Fibroblast of skin of left quadriceps (primary cell): ENCODE data around the gene TLCD3B.
A peak's percentile ranks its signal among the peaks of the same experiment; 100 is the strongest.
"Not testable (repeated sequence)": the region's sequence is repeated elsewhere in the genome, so short reads cannot be mapped to it uniquely, and the experiment has no call there.

Source experiments
- DNase-seq, 2 experiments: peaks; one replicate each; pipeline ENCODE4 v3.0.0-alpha.2; 2013; ENCODE audit warnings: low read depth in 2 of 2

TLCD3B gene

DNA sequence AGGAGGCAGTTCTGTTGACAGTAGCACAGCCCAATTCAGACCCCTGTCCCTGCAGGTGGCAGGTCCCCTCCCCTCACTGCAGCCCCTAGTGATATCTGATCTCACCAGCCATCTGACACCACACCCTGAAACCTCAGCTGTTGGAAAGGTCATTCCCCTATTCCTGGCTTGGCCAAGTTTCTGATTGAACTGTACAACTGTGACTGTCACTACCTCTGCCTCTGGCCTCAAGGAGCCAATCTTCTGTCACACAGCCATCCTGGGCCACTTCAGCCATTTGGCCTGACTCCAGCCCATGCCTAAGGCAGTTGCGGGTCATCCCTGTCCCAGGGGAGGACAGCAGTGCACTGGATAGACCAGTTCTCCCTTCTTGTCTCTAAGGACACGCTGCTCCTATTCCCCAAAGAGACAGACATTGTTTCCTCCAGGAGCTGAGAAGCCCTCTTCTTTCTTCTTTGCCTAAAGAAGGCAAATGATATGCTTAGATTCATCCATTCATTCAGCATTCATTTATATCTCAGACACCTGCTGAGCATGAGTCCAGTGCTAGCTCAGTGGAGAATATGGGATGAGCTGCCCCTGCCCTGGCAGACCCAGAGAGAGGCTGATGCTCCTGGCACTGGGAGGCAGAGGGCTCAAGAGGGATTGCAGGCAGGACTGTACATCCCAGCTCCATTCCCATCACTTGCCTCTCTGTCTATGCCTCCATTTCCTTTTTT lies 29.9 kb upstream of the TLCD3B start:
- no peak for DNase-seq

DNA sequence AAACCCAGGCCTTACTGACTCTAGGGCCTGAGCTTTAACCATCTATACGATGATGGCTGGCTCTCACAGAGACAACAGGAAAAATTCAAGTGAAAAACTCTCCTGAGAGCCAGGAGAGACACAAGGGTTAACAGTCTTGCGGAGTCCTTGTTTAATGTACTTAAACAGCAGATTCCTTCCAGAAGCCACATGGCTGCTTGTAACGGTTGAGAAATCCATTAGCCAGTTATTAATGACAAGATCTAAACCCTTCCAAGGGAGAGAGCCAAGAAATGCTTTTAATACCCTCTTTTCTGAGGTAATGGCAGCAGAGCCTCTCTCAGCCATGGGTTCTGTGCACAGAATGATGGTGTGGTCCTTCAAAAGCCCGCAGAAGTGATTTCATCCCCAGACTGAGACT lies 29.3 kb upstream of the TLCD3B start:
- no peak for DNase-seq

DNA sequence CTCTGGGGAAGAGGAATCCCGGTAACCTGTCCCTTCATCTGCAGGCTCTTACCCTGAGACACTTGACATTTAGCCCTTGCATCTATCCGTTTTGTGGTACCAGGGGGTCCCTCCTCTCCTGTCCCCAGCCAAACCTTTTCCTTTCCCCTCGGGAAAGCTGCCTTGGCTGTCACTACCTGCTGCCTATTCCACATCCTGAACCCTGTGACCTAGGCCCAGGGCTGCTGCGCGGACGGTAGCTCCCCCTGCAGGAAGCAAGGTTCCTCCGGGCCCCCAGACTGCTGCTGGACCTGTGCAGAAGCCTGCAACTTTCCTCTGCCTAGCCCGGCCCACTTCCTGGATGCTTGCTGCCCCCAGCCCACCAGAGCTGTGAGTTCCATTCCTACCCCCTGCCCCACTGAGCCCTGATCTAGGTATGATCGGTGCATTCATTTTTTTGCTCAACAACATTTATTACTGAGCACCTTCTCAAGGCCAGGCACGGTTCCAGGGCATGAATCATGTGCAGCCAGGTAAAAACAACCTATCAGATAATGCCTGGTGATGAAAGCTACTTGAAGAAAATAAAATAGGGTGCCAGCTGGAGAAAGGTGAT lies 24.0 kb upstream of the TLCD3B start:
- DNase-seq: no peak

DNA sequence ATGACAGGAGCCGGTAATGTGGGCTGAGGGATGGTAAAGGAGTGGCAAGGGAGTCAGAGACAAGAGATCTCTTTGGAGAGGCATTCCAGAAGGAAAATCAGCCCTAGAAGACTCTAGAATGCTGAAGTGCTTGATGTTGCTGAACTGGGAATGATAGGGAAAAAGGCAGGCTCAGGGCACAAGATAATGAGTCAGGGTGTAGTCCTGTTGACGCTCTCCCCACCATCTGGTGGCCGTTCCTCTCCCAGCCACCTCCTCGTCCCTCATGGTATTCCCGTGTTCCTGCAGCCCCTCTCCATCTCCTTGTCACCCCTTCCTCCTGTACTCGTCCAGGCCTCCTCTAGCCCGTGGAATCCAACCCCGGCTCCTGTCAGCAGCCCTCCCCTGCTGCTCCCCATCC lies 23.4 kb upstream of the TLCD3B start:
- DNase-seq: no peak

DNA sequence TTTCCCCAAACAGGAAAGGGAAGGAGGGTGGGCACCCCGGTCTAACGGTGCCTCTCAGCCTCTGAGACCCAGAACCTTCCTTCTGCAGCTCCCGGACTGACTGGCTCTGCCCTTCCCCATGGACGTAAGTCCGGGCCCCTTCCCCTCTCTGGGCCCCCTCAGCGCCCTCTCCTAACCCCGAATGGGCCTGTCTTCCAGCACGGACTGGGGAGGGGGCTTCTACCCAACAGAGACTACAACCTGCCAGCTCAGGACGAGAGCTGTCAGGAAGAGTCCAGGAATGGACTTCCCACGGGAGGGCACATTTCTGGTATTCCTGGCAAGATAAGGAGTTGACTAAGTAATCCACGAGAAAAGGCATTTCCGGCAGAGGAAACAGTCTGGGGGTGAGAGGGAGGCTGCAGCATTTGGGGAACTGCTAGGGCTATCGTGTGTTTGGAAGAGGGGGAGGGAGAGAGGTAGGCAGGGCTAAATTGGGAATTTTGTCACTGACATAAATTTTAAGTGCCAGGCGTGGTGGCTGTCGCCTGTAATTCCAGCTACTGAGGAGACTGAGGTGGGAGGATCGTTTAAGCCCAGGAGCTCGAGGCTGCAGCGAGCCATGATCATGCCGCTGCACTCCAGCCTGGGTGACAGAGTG lies 22.4 kb upstream of the TLCD3B start:
- peak in 1 of 2 experiments; percentile 20 for DNase-seq

DNA sequence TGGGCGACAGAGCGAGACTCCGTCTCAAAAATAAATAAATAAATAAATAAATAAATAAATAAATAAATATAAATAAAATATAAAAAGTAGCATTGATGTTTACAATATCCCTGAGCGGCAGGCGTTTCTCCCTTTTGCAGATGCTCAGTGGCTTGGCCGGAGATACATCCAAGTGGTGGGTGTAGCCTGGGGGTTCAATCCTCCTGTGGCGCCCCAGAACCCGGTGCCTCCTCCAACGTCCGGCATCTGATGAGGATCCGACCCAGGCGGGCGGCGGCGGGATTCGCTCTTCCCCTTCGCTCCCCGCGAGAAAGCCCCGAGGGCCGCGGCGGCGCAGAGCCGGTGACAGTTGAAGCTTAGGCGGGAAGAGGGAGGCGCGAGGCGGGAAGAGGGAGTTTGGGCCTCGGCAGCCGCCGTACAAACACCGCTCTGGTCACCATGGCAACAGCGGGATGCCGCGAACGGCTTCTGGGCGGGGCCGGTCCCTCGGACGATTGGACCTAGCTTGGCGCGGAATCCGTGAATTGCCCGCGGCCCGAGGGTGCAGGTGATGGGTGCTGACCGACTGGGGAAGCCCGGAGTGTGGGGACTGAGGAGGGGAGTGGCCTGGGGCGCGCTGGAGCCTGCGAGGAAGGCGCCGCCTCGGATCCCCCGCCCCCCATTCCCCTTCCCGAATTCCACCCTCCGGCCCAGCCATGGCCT lies 21.8 kb upstream of the TLCD3B start:
- peak; percentile 72 to 75 for DNase-seq

DNA sequence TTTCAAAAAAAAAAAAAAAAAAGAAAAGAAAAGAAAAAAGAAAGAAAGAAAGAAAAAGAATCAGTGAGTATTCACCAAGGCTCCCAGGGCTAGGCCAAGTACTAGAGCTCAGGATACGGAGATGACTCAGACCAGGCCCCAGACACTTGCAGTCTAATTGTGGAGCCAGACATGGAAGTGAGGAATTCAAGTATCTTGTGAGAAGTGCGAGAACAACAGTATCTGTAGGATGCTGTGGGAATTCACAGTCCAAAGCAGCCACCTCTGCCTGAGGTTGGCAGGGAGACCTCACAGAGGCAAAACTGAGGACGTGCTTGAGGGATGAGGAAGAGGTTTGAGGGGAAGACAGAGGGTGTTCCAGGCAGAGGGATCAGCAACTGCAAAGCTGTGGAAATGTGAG lies 20.4 kb upstream of the TLCD3B start:
- peak; percentile 22 to 25 for DNase-seq

DNA sequence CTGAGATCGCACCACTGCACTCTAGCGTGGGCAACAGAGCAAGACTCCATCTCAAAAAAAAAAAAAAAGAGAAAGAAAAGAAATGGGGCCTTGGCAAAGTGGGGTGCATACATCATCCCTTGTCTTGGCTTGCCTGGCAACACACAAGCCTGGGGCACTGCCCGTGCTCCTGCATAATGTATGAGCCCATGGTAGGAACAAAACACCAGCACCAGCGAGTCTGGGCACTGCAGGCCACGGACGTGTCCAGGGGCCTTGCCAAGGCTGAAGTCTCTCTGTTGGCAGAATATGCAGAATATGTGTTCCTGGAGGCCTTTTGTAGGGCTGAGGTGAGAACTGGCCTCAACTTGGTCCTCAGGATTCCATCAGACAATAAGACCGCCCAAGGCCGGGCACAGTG lies 18.8 kb upstream of the TLCD3B start:
- DNase-seq: no peak

DNA sequence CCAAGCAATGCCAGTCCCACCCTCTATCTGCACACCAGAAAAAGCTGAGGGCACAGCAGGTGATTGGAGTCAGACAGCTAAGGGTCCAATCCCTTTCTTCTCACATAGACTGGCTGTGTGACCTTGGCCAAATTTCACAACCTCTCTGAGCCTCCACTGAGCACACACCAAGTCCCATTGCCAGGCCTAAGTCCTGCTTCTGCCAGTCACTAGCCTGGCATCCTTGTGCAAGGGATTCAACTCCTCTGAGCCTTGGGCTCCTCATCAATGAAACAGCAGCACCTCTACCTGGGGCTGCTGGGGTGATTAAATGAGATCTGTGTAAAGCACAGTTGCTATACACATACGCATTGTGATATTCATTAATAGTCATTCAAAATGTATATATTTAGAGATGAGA lies 15.5 kb upstream of the TLCD3B start:
- DNase-seq: no peak

DNA sequence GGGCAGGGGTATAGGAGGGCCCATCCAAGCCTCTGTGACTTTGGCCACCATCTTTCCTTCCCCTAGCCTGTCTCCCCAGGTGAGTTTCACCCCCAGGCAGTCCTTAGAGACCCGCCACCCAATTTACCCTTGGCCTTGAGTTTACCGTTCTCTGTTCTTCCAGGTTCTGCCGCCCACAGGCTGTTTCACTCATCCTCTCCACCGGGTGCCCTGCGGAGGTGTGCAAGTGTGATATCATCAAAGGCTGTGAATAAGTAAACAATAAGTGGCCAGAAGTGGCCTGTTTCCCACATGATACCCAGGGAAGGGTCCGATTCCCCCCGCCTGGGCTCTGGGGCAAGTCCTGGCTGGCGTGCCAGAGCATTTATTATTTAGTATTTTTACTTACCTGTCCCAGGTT lies 15.1 kb upstream of the TLCD3B start:
- DNase-seq: no peak

DNA sequence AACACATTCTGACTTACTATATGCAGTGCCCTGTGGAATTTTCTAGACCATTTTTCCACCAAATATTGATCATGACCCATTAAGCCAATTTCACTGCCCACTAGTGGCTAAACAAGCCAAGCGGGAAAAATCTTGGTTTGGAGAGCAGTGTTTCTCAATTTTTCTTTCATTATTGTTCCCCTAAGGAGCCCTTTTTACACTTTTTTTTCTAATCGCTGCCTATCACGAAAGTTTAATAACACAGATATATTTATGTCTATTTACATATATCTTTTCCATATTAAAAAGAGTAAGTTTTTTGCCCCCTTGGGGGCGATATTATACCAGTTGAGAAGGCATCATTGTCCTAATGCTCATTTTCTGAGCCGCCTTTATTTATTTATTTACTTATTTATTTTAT lies 10.8 kb upstream of the TLCD3B start:
- peak in 1 of 2 experiments; percentile 25 for DNase-seq

DNA sequence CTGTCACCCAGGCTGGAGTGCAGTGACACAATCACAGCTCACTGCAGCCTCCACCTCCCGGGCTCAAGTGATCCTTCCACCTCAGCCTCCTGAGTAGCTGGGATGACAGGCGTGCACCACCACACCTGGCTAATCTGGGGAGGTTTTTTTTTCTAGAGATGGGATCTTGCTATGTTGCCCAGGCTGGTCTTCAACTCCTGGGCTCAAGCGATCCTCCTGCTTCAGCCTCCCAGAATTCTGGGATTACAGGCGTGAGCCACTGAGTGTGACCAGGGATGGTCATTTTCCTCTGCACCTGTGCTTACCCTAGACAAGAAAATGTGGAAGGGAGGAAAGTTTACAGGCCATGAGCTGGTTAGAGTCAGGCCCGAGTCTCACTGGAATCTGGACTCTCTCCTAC lies 9.6 kb upstream of the TLCD3B start:
- DNase-seq: not testable (repeated sequence)

DNA sequence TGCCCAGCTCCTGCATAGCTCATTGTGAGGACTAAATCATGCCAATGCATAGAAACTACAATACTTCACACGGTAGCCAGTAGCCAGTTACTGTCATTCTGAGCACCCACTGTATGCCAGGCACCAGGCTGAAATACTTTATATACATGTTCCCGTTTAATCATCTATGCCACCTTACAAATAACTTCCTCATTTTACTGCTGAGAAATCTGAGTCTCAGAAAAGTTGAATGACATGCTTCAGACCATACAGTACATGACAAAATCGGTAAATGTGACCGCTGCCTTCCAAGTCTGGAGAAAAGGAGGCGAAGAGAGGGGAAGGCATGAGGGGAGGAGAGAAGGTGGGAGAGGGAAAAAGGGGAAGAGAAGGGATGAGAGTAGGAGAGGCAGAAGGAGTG lies 9.2 kb upstream of the TLCD3B start:
- no peak for DNase-seq

DNA sequence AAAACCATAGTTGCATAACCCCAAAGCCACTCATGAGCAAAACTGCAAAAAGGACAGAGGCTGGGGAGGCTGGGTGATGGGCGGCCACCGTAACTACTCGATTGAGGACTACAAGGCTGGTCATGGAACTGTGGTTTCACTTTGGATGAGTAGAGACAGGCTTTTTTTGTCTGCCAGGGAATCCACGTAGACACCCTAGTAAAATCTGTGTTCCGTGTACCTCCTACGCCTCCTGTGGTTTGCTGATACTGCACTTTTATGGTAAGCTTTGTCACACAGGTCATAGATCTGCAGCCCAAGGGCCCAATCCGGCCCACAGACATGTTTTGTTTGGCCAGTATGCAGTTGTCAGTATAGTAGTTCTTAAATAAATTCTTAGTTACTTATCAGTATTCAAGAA lies 2.2 kb upstream of the TLCD3B start:
- no peak for DNase-seq

DNA sequence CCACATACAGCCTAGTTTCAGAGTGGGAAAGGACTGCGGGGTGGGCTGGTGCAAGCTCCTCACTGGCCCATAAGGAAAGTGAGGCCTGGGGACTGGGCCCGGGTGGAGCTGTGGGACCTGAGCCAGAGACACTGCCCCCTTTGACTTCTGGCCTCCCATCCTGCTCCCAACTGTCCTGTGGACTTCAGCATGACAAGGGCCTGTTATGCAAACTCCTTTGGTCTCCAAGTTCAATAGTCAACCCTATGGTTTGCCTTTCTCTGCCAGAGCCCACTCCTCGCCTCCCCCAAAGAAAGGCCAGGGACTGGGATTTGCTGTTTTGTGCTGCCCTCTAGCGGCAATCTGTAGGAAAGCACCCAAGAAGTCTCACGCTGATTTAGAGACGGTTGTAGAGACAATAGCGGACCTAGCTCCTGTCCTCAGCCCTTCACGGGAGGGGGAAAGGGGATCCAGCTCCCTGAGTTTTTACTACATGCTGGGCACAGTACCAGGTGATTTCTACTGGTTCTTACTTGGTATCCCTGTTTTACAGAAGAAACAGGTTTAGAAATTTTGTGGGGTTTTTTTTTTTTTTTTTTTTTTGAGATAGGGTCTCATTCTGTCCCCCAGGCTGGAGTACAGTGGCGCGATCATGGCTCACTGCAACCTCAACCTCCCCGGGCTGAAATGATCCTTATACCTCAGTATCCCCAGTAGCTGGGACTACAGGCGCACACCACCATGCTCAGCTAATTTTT lies 1.2 kb upstream of the TLCD3B start:
- DNase-seq: peak; percentile 22 to 29

DNA sequence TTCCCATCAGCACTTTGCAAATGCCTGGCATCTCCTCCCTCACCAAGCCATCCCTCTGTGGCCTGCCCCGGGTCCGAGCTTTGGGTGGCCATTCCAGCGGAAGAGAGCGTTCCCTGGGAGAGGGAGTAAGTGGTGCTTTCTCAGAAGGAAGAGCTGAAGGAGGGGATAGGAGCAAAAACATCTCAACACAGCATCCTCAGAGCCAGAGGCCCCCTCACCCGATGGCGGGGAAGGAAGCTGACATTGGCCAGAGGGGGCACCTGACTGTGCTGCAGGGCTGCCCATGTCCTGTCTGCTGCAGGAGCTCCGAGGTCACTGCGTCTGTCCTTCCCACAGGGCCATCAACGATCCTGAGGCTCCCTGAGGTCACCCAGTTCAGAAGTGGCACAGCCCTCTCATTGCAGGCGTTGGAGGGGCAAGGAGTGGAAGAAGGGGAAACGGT lies 427 bp upstream of the TLCD3B start:
- no peak for DNase-seq

DNA sequence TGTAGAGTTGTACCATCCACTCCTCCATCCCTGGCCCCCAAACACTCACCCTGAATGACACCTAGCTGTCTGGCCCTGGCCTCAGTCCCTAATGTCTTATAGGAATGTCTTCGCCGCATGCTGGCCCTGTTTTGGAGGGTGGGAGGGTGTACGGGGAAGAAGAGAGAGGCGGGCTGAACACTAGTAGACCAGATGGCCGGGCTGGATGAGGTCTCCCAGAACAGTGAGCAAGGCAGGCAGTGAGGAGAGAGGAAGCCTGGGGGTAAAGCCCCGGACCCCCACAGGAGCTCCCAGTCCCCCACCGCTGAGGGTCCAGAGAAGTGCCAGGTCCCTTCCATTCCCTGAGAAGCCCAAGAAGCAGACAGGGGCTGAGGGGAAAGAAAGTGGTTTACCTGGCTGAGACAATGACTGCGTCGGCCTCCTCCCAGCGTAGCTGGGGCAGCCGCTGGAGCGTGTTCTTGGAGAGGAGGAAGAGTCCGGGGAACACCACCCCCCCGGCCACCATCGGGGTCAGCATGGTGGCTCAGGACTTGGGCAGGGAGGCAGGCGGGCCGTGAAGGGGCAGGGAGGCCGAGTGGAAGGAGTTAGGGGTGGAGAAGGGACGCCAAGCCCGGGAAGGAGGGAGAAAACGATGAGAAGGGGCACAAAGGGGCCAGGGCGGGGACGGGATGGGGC lies 923 bp downstream of the TLCD3B start:
- no peak for DNase-seq

DNA sequence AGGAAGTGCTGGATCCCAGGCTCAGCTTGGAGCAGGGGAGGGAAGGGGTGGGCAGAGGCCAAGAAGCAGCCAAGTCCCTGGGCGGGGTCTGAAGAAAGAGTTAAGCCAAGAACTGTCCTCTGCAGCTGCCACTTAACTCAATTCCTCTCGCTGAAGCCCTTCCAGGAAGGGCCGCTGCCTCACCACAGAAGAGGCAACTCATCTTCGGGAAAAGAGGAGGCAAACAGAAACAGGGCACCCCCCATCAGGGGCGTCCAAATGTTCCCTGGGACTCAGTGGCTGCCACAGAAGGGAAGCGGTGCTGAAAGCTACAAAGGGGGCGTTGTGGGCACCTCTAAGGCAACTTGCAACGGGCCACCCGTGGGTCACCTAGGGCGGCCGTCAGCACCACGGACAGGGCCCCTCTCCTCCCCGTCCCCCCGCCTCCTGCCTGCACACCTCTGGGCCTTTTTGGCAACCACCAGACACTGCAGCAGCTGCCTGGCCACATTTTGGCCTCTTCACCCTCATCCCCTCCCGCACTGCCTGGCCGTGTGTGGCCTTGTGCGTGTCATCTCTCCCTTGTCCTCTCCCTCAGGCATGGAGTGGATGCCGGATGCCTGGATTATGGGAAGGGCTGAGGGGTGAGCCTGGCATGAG lies 2.5 kb downstream of the TLCD3B start:
- DNase-seq: no peak

DNA sequence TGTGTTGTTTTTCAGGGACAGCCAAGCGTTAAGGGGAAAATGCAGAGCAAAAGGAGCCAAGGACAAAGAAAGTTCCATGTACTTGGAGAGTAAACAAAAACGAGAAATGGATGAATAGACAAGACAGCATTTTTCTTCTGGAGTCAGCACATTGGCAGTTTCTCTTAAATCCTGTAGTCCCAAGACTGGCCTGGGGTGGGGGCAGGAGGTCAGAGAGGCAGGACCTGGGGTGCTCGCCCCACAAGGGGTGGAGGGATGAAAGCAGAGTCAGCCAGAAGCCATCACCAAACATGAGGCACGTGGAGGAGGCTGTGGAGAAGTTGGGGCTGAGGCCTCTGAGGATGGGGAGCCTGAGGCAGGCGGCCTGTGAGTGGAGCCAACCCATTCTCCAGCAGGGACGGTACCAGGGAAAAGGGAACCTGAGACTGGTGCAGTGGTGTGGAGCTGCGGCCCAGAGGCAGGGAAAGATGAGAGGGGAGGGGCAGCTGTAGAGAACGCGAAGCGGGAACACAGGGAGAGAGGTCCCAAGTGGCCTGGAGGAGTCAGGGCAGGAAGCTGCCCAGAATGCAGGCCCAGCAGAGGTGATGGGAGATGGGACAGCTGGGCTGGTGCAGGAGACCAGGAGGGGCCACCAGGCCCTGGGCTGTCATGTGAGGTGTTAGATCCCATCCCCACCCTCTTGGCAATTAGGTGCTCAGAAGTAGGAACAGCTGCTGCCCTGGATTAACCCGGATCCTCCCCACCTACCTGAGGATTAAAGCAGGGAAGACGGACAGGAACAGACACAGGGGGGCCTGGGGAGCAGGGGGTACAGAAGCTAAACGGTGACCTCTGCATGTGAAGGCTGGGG lies 3.3 kb downstream of the TLCD3B start:
- no peak for DNase-seq

DNA sequence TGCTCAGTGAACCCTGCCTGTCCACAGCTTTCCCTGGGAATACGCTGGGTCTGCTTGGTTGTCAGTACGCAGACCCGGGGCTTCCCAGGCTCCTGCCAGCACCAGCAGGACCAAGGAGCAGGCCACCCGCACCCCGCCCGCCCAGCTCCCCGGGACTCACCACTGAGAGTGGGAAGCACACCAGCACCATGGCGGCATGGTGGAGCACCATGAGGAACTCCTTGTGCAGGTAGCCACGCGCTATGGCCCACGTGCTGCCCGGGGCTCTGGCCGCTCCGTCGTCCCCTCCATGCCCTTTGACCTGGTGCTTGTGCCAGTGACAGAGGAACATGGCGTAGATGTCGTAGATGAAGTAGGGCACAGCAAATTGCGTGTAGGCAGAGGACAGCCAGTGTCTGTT lies 4.6 kb downstream of the TLCD3B start:
- no peak for DNase-seq
